HG03064 (cell line): Measurements from ENCODE around the gene ACOT12.
"Not testable (repeated sequence)": the region's sequence is repeated elsewhere in the genome, so short reads cannot be mapped to it uniquely, and the experiment has no call there.

ENCODE experiments used
- ATAC-seq: cut with Tn5 transposase; IDR thresholded peaks from one replicate; pipeline ENCODE4 v1.9.1; 2021; ENCODE audit warnings: low read depth; ENCODE audit not compliant: unreplicated experiment

The ACOT12 gene

GRCh38 chr5:81393783-81394718 is at the start of gene ACOT12:
Gene ACOT12, minus strand, starts transcription at chr5:81394134. Its CDS starts 20 bp downstream, at chr5:81394114.
- no peak for ATAC-seq

DNA sequence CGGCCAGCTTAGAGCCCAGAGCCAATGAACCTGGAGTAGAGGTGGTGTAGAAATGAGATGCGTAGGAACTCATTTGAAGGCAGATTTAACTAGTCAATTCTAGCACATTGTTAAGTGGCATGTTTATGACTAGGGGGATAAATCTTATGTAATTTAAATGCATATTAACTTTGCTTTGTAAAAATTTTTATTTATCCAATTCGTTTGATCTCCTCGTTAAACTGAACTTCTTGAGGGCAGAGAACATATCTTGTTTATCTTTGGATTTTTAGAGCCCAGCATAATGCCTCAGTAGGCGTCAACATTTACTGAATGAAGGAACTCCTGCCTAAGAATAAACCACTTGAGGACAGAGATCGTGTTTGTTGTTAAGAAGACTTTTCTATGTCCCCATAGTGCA is 41.1 kb upstream of the ACOT12 start:
- no peak for ATAC-seq

- ATAC-seq = no peak
These were observed 36.1 kb upstream of the ACOT12 start for GRCh38 chr5:81429985-81430384.

GRCh38 chr5:81429363-81429762 is 35.4 kb upstream of the ACOT12 start:
- no peak for ATAC-seq

DNA sequence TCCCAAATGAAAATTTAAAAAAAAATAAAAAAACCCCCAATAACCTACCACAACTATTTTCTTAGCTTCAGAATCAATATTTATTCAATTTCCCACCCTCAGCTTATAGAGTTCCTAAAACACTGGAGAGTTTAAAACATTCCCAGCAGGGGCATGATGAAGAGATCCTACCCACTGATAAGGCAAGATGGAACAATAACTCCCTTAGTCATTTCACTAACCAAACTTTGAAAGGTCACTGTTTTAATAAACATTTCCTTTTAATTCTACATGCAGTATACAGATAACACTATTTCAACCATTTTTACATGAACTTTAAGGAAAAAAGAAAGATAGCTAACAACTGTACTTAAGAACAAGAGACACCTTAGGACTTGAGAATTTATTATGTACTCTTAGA is 34.9 kb upstream of the ACOT12 start:
- no peak for ATAC-seq

DNA sequence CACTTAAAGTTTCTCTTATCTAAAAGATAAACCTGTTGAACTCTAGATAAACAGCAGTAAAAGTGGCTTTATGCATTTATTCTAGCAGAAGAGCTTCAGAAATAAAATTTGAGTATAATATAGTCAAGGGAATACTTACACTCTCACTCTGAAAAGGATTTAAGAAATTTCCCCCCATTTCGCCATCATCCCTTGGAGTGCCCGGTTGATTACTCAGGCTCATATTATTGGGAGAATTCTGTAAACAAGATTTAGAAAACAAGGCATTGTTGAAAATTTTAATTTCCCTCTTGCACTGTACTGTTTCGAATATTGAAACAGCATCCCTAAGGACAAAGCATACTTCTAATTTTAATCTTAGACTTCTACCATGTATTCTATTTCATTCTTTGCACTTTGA is 34.5 kb upstream of the ACOT12 start:
- ATAC-seq = no peak

DNA sequence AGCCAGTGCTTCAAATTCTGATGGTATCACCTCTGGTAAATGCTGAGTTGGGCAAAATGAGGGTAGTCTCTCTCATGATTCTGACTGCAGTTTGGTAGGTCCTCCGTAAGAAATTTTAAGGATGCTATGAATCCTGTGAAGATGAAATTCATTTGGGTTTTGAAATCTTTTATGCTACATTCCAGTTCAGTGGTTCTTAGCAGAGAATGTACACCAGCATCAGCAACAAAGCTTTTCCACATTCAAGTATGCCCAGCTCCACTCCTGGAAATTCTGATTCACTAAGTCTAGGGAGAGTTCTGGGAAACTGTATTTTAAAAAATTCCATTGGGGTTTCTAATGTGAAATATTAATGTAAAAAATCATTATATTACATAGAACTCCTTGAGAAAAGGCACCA is 33.6 kb upstream of the ACOT12 start:
- ATAC-seq = no peak

DNA sequence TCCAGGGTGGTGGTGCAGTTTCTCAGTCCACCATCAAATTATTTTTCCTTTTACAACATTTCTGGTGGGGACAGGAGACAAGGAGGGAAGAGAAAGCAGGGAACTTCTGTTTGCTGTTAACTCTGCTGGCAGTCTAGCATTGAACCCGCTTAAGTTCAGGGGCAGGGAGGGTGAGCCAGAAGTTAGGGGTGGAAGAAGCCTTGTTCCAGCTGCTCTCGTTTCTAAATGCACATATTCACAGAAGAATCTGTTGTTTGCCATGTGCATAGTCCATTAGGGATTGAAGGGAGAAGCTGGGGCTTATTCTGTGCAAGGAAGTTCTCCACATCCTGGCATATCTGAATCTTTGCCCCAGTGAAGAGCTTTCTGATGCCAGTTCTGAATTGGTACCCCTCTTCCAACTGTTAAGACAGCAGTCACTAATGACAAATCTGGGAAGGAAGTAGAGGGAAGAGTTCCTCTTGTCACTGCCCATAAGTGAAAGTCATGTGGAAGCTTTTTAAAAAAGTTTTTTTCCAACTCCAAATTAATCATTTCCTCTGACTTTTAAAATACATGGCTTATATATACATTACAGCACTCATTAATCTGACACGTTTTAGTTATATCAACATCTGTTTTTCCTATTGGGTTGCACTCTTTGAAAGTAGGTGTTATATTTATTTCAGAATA is 32.6 kb upstream of the ACOT12 start:
- ATAC-seq = no peak

GRCh38 chr5:81425569-81425968 is 31.6 kb upstream of the ACOT12 start:
- ATAC-seq = no peak

- ATAC-seq = no peak
These were observed 30.8 kb upstream of the ACOT12 start for GRCh38 chr5:81424728-81425127.

DNA sequence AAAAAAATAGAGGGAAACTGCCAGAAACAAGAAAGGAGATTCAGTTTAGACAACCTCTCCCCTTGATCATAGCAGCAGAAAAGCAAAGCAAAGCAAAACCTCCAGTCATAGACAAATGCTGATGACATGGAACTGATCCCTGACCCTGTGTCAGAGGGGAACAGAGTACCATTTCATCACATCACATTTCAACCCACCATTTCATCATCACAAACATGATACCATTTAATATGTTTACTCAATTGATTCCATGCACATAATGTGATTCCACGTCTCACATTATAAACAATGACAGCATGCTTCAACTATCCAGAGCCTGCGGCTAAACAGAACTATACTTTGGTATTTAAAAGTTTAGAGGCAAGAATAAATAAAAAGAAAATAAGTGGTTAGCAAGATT is 28.7 kb upstream of the ACOT12 start:
- ATAC-seq = no peak

GRCh38 chr5:81420039-81420667 is 26.2 kb upstream of the ACOT12 start:
- ATAC-seq = no peak

DNA sequence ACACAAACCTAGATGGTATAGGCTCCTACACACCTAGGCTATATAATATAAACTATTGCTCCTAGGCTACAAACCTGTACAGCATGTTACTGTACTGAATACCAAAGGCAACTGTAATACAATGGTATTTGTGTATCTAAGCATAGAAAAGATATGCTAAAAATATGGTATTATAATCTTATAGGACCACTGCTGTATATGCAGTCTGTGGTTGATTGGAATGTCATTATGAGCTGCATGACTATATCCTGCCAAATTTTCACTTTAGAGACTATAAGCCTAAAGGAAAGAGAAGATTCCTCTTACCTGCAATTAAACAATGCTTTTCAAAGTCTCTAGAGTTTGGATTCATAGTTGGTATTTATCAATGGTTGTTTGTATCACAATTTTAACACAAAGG is 24.7 kb upstream of the ACOT12 start:
- ATAC-seq = no peak

- no peak for ATAC-seq
These were observed 23.1 kb upstream of the ACOT12 start for GRCh38 chr5:81417052-81417451.

DNA sequence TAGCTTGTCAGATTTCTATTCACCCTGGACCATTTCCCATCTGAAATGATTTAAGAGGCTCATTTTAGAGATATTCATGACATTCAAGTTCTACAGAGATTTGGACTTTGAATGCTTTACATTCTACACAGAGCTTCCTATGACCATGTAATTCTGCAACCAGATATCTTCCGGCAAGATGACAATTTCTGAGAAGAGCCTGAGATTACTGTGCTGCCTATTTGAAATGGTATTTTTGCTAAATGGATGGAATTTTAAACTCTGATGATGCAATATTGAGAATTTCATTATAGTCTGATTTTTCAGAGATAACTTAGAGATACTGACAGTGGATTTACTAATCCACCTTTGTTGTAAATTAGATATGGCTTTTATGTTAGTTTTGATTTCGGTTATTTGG is 16.0 kb upstream of the ACOT12 start:
- no peak for ATAC-seq

- ATAC-seq = no peak
These were observed 15.4 kb upstream of the ACOT12 start for GRCh38 chr5:81409361-81409760.

DNA sequence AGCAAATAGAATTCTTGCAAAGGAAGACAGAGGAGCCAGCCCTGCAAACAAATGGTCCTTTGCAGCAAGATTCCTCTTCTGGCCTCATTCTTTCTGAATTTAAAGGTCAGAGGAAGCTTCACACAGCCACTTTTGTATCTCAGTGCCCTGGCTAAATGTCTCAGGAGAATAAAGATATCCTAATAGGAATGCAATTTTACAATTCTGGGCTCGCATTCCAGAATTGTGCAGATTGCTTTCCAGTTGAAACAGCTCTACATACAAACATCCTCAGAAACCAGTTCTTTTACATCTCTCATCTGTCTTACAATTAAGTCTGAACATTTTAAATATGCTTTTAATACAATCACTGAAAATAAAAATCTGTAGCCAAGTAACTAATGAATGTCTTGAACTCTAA is 14.6 kb upstream of the ACOT12 start:
- no peak for ATAC-seq

DNA sequence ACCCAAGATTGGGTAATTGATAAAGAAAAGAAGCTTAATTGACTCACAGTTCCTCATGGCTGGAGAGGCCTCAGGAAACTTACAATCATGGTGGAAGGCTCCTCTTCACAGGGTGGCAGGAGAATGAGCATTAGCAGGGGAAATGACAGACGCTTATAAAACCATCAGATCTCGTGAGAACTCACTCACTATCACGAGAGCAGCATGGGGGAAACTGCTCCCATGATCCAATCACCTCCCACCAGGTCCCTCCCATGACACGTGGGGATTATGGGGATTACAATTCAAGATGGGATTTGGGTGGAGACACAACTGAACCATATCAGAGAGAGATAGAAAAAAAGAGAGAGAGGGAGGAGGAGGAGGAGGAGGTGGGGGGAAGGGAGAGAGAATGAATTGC is 13.9 kb upstream of the ACOT12 start:
- ATAC-seq = not testable (repeated sequence)

- ATAC-seq = no peak
These were observed 11.4 kb upstream of the ACOT12 start for GRCh38 chr5:81405126-81405891.

DNA sequence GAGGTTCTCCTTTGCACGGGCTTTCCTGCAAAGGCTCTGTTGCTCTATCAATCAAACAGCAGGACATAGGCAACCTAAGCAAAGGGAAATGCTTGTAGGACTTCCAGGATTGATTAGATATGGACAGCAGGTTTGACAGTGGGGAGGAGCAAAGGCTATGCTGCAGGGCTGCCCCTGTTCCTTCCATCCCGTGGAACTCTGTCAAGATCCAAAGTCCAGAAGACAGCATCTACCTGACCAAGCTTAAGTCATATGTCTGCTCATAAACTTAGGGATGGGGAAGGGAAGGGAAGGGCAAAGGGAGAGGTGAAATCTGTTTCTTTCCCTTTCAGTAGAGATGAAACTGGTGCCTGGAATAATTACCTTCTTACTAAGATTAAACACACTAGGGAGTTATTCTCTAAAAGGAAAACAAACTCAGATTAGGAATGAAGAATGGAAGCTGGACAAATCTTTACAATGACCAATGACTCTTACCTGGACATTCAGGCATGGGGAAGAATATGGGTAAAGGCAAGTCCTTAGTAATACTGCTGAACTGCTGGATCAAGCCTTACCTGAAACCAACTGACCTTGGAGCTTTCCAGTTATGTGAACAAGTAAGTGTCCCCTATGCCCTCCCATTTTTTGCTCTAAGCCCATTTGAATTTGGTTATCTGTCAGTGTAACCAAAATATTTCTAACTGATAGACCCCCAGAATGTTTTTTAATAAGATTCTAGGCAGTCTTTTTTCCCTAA is 8.4 kb upstream of the ACOT12 start:
- no peak for ATAC-seq
